NOMO-1 (cell line): ENCODE results near the gene AQP6.

Experiments used
- DNase-seq, 2 experiments: peaks; one replicate each; lab custom pipeline; 2025; ENCODE audit not compliant: unreplicated experiment in 2 of 2; lab: John Stamatoyannopoulos, UW

AQP6 gene

DNA sequence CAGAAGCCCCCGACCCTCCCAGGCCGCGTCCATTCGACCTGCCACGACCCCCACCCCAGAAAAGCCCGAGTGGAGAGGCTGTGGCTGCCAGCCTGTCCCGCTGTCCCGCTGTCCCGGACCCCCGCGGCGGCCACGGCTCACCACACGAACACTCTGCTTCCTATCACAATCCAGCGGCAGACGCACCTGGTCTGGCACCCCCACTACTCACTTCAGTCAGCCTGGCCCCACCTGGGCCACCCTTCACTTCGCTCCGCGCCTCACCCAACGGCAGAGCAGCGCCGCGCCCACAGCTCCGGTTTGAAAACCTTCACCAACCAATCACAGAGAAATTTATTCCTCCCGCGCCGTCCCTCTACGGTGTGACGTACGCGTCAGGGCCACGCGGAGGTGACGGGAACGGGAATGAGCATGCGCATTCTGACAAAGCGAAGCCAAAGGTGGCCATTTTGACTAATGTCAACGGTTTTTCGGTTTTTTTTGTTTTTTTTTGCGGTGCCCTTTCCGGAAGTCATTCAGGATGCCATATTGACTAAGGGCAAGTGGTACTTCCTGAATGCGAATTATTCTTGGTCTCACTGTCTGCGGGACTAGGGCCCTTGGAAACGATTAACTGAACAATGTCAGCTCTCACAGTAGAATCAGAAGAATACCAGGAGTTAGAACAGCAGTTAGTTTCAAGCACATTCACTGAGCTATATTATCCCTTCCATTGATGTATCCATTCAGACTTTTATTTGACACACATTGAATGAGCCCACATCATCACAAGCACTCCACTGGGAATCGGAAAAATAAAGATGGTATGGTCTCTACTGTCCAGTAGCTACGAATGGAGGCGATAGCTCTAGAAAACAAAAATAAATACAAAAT lies 52.7 kb downstream of the AQP6 start, which contains the start of gene RACGAP1:
TSS of gene RACGAP1 (minus strand) at position 308 of the 873 bp plus-strand sequence. CDS start 8,779 bp downstream, outside the sequence.
- DNase-seq, result peak; percentile 97 to 98

GRCh38 chr12:50026691-50027090 lies 53.9 kb downstream of the AQP6 start:
- no peak for DNase-seq
